Measurements from ENCODE around the gene ECD. TPM values are rescaled to one million over a fixed set of nuclear protein-coding genes. Genes with fewer than 3 reads are reported as not detected.
"Not testable (repeated sequence)": the region's sequence is repeated elsewhere in the genome, so short reads cannot be mapped to it uniquely, and the experiment has no call there.

ECD gene
- total RNA-seq, 2 experiments from 2014 or later, result 39.2 to 39.8 TPM

GRCh38 chr10:73131913-73132686 is 35.7 kb downstream of the ECD start:
- H3K36me3 Mint-ChIP-seq, result peaks cover 20% of the 10 kb centered on the region
- H3K4me1 Mint-ChIP-seq, result no peaks in the 10 kb centered on the region

GRCh38 chr10:73131301-73131700 is 36.5 kb downstream of the ECD start:
- peaks cover 17% of the 10 kb centered on the region for H3K36me3 Mint-ChIP-seq
- no peak overlapping the region for H3K27ac Mint-ChIP-seq
- DNase-seq, result no peak
- no peak overlapping the region for H3K4me3 Mint-ChIP-seq
- H3K9me3 Mint-ChIP-seq, result no peaks in the 10 kb centered on the region
- no peaks in the 10 kb centered on the region for H3K4me1 Mint-ChIP-seq
- H3K27me3 Mint-ChIP-seq, result no peaks in the 10 kb centered on the region

More at GRCh38 chr10:73131913-73132686, 35.7 kb downstream of the ECD start:
- DNase-seq, result no peak
- Mint-ChIP-seq H3K27ac (no peak overlapping the region), H3K4me3 (no peak overlapping the region), H3K9me3 (no peaks in the 10 kb centered on the region), H3K27me3 (no peaks in the 10 kb centered on the region)

- no peaks in the 10 kb centered on the region for H3K4me1 Mint-ChIP-seq
- DNase-seq, result no peak
- H3K27me3 Mint-ChIP-seq, result no peaks in the 10 kb centered on the region
- peaks cover 4% of the 10 kb centered on the region for H3K36me3 Mint-ChIP-seq
- no peak overlapping the region for H3K27ac Mint-ChIP-seq
- no peaks in the 10 kb centered on the region for H3K9me3 Mint-ChIP-seq
- no peak overlapping the region for H3K4me3 Mint-ChIP-seq
These were observed 41.5 kb downstream of the ECD start for GRCh38 chr10:73126343-73126742.

- H3K36me3 Mint-ChIP-seq, result peaks cover 8% of the 10 kb centered on the region
- H3K27me3 Mint-ChIP-seq, result no peaks in the 10 kb centered on the region
- no peaks in the 10 kb centered on the region for H3K9me3 Mint-ChIP-seq
- no peak overlapping the region for H3K27ac Mint-ChIP-seq
- peaks cover 5% of the 10 kb centered on the region for H3K4me1 Mint-ChIP-seq
- DNase-seq, result no peak
- no peak overlapping the region for H3K4me3 Mint-ChIP-seq
These were observed 47.9 kb downstream of the ECD start for GRCh38 chr10:73119952-73120351.

GRCh38 chr10:73119457-73119856 is 48.4 kb downstream of the ECD start:
- Mint-ChIP-seq H3K4me3 (no peak overlapping the region), H3K27ac (peak overlapping the region; percentile 16), H3K4me1 (peaks cover 5% of the 10 kb centered on the region), H3K36me3 (peaks cover 8% of the 10 kb centered on the region), H3K9me3 (no peaks in the 10 kb centered on the region), H3K27me3 (no peaks in the 10 kb centered on the region)
- no peak for DNase-seq

- peaks cover 5% of the 10 kb centered on the region for H3K4me1 Mint-ChIP-seq
- H3K9me3 Mint-ChIP-seq, result no peaks in the 10 kb centered on the region
- H3K36me3 Mint-ChIP-seq, result peaks cover 8% of the 10 kb centered on the region
- no peaks in the 10 kb centered on the region for H3K27me3 Mint-ChIP-seq
- no peak for DNase-seq
- no peak overlapping the region for H3K4me3 Mint-ChIP-seq
- H3K27ac Mint-ChIP-seq, result no peak overlapping the region
These were observed 49.6 kb downstream of the ECD start for GRCh38 chr10:73117976-73118743.

- no peak for DNase-seq
- no peak overlapping the region for H3K4me3 Mint-ChIP-seq
- H3K4me1 Mint-ChIP-seq, result peaks cover 10% of the 10 kb centered on the region
- H3K27me3 Mint-ChIP-seq, result no peaks in the 10 kb centered on the region
- H3K27ac Mint-ChIP-seq, result no peak overlapping the region
- peaks cover 10% of the 10 kb centered on the region for H3K36me3 Mint-ChIP-seq
- H3K9me3 Mint-ChIP-seq, result no peaks in the 10 kb centered on the region
These were observed 51.8 kb downstream of the ECD start for GRCh38 chr10:73116017-73116416.

- H3K27me3 Mint-ChIP-seq, result no peaks in the 10 kb centered on the region
- H3K4me3 Mint-ChIP-seq, result no peak overlapping the region
- H3K4me1 Mint-ChIP-seq, result peaks cover 17% of the 10 kb centered on the region
- no peak for DNase-seq
- peaks cover 5% of the 10 kb centered on the region for H3K9me3 Mint-ChIP-seq
- H3K36me3 Mint-ChIP-seq, result peaks cover 22% of the 10 kb centered on the region
- no peak overlapping the region for H3K27ac Mint-ChIP-seq
These were observed 54.3 kb downstream of the ECD start for GRCh38 chr10:73113551-73113950.

- H3K4me1 Mint-ChIP-seq, result peaks cover 13% of the 10 kb centered on the region
- H3K27ac Mint-ChIP-seq, H3K9me3 Mint-ChIP-seq, H3K4me3 Mint-ChIP-seq, DNase-seq, H3K27me3 Mint-ChIP-seq: not testable (repeated sequence)
- peaks cover 29% of the 10 kb centered on the region for H3K36me3 Mint-ChIP-seq
These were observed 55.8 kb downstream of the ECD start for GRCh38 chr10:73112032-73112431.

- peaks cover 5% of the 10 kb centered on the region for H3K9me3 Mint-ChIP-seq
- no peaks in the 10 kb centered on the region for H3K27me3 Mint-ChIP-seq
- peak; percentile 48 for DNase-seq
- peak within 1 kb of the TSS; percentile 92 for H3K27ac Mint-ChIP-seq
- H3K36me3 Mint-ChIP-seq, result peaks cover 31% of the 10 kb centered on the region
- H3K4me1 Mint-ChIP-seq, result peaks cover 13% of the 10 kb centered on the region
- H3K4me3 Mint-ChIP-seq, result peak within 1 kb of the TSS; percentile 86
These were observed 57.4 kb downstream of the ECD start, which contains the start of gene NUDT13 for GRCh38 chr10:73110345-73110849. Gene NUDT13, plus strand, starts transcription at chr10:73110455. Its CDS starts 3,911 bp downstream, at chr10:73114366.

GRCh38 chr10:73109248-73109652 is 58.6 kb downstream of the ECD start:
- Mint-ChIP-seq H3K36me3 (peaks cover 31% of the 10 kb centered on the region), H3K4me1 (peaks cover 13% of the 10 kb centered on the region)
- not testable (repeated sequence) for H3K4me3 Mint-ChIP-seq, H3K27ac Mint-ChIP-seq, H3K27me3 Mint-ChIP-seq, DNase-seq, H3K9me3 Mint-ChIP-seq

- H3K27me3 Mint-ChIP-seq, result no peaks in the 10 kb centered on the region
- H3K9me3 Mint-ChIP-seq, result peaks cover 5% of the 10 kb centered on the region
- no peak for DNase-seq
- H3K27ac Mint-ChIP-seq, result no peak overlapping the region
- peaks cover 9% of the 10 kb centered on the region for H3K4me1 Mint-ChIP-seq
- H3K4me3 Mint-ChIP-seq, result no peak overlapping the region
- H3K36me3 Mint-ChIP-seq, result peaks cover 30% of the 10 kb centered on the region
These were observed 61.5 kb downstream of the ECD start for GRCh38 chr10:73106301-73106700.

- peaks cover 14% of the 10 kb centered on the region for H3K4me1 Mint-ChIP-seq
- no peaks in the 10 kb centered on the region for H3K27me3 Mint-ChIP-seq
- no peak overlapping the region for H3K4me3 Mint-ChIP-seq
- no peaks in the 10 kb centered on the region for H3K9me3 Mint-ChIP-seq
- peaks cover 9% of the 10 kb centered on the region for H3K36me3 Mint-ChIP-seq
- H3K27ac Mint-ChIP-seq, result no peak overlapping the region
- DNase-seq, result no peak
These were observed 68.7 kb downstream of the ECD start for GRCh38 chr10:73099141-73099540.

- Mint-ChIP-seq H3K27me3 (no peaks in the 10 kb centered on the region), H3K9me3 (no peaks in the 10 kb centered on the region), H3K4me1 (peaks cover 20% of the 10 kb centered on the region), H3K36me3 (peaks cover 20% of the 10 kb centered on the region), H3K4me3 (peak overlapping the region; percentile 93), H3K27ac (peak overlapping the region; percentile 96)
- DNase-seq, result no peak
These were observed 70.5 kb downstream of the ECD start for GRCh38 chr10:73097305-73097670.
